Measurements from ENCODE around the gene JADE1.

GRCh38 chr4:128819082-128819742 lies 9.7 kb downstream of the JADE1 start:
- TF ChIP-seq MAX (IDR thresholded peaks at IDR 0.05) = no peak
- no peak for TF ChIP-seq POLR2A (IDR thresholded peaks at IDR 0.05; ENCODE audit: low read length)
- TF ChIP-seq MYC (IDR thresholded peaks at IDR 0.05; ENCODE audit: borderline replicate concordance, low read length) = no peak
- TF ChIP-seq, protein P1, sequence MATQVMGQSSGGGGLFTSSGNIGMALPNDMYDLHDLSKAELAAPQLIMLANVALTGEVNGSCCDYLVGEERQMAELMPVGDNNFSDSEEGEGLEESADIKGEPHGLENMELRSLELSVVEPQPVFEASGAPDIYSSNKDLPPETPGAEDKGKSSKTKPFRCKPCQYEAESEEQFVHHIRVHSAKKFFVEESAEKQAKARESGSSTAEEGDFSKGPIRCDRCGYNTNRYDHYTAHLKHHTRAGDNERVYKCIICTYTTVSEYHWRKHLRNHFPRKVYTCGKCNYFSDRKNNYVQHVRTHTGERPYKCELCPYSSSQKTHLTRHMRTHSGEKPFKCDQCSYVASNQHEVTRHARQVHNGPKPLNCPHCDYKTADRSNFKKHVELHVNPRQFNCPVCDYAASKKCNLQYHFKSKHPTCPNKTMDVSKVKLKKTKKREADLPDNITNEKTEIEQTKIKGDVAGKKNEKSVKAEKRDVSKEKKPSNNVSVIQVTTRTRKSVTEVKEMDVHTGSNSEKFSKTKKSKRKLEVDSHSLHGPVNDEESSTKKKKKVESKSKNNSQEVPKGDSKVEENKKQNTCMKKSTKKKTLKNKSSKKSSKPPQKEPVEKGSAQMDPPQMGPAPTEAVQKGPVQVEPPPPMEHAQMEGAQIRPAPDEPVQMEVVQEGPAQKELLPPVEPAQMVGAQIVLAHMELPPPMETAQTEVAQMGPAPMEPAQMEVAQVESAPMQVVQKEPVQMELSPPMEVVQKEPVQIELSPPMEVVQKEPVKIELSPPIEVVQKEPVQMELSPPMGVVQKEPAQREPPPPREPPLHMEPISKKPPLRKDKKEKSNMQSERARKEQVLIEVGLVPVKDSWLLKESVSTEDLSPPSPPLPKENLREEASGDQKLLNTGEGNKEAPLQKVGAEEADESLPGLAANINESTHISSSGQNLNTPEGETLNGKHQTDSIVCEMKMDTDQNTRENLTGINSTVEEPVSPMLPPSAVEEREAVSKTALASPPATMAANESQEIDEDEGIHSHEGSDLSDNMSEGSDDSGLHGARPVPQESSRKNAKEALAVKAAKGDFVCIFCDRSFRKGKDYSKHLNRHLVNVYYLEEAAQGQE (IDR thresholded peaks at IDR 0.05) = no peak
- TF ChIP-seq CEBPB (IDR thresholded peaks at IDR 0.05) = no peak
- no peak for TF ChIP-seq JUNB (IDR thresholded peaks at IDR 0.05)
- TF ChIP-seq, protein P2, sequence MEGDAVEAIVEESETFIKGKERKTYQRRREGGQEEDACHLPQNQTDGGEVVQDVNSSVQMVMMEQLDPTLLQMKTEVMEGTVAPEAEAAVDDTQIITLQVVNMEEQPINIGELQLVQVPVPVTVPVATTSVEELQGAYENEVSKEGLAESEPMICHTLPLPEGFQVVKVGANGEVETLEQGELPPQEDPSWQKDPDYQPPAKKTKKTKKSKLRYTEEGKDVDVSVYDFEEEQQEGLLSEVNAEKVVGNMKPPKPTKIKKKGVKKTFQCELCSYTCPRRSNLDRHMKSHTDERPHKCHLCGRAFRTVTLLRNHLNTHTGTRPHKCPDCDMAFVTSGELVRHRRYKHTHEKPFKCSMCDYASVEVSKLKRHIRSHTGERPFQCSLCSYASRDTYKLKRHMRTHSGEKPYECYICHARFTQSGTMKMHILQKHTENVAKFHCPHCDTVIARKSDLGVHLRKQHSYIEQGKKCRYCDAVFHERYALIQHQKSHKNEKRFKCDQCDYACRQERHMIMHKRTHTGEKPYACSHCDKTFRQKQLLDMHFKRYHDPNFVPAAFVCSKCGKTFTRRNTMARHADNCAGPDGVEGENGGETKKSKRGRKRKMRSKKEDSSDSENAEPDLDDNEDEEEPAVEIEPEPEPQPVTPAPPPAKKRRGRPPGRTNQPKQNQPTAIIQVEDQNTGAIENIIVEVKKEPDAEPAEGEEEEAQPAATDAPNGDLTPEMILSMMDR (IDR thresholded peaks at IDR 0.05) = no peak
- TF ChIP-seq POLR2AphosphoS2 (conservative IDR thresholded peaks at IDR 0.05; ENCODE audit: low read length) = no peak
